BE2C (cell line): Measurements from ENCODE around the gene STRIP2. TPM values are rescaled to one million over a fixed set of nuclear protein-coding genes. Genes with fewer than 3 reads are reported as not detected.

Experiments used
- DNase-seq: peaks from one replicate; pipeline ENCODE4 v3.0.0-alpha.2; 2020
- H3K27me3 ChIP-seq: fragments of 250-450 bp; sonication (Bioruptor Pico); 2 replicates; pipeline ENCODE4 v1.5.1; 2020; ENCODE audit warnings: mild to moderate bottlenecking
- H3K36me3 ChIP-seq: fragments of 250-450 bp; sonication (Bioruptor Pico); 2 replicates; pipeline ENCODE4 v1.5.1; 2020; ENCODE audit warnings: mild to moderate bottlenecking
- H3K4me1 ChIP-seq: fragments of 250-450 bp; sonication (Bioruptor Pico); 2 replicates; pipeline ENCODE4 v1.5.1; 2020
- H3K4me3 ChIP-seq: 2 replicates; pipeline ENCODE4 v1.5.1; 2011; ENCODE audit warnings: low read depth, low read length
- H3K9me3 ChIP-seq: fragments of 250-450 bp; sonication (Bioruptor Pico); 2 replicates; pipeline ENCODE4 v1.5.1; 2020
- CTCF ChIP-seq: IDR thresholded peaks from 2 replicates; pipeline ENCODE4 v1.5.1; 2012; ENCODE audit warnings: mild to moderate bottlenecking, low read depth, low read length
- polyA plus RNA-seq: library from polyadenylated mRNA; unstranded; fragments of >200 nt; gene quantifications from one replicate; pipeline ENCODE4 v1.2.1, GENCODE V29; 2012; ENCODE audit warnings: low read depth, missing spikeins; ENCODE audit not compliant: insufficient read length, insufficient read depth

Gene STRIP2
- polyA plus RNA-seq: 1.0 TPM

- peak; percentile 14; the same call in 1 of the 2 replicates for TF ChIP-seq CTCF
- H3K36me3 ChIP-seq: no peaks in the 10 kb centered on the region
- H3K27me3 ChIP-seq: no peaks in the 10 kb centered on the region
- H3K9me3 ChIP-seq: no peaks in the 10 kb centered on the region
- peaks cover 7% of the 10 kb centered on the region for H3K4me1 ChIP-seq
- peak within 1 kb of the TSS; percentile 83 for H3K4me3 ChIP-seq
- peak; percentile 98 for DNase-seq
These were observed at the start of gene STRIP2 for GRCh38 chr7:129433847-129434674. TSS of gene STRIP2 (plus strand) at chr7:129434432. CDS start at chr7:129434473, 41 bp downstream.

- no peaks in the 10 kb centered on the region for H3K27me3 ChIP-seq
These were observed 49.1 kb upstream of the STRIP2 start for GRCh38 chr7:129385116-129385515.

GRCh38 chr7:129385598-129385997 is 48.6 kb upstream of the STRIP2 start:
- Histone ChIP-seq H3K4me3 (no peak overlapping the region), H3K4me1 (no peaks in the 10 kb centered on the region), H3K9me3 (no peaks in the 10 kb centered on the region), H3K36me3 (no peaks in the 10 kb centered on the region), H3K27me3 (no peaks in the 10 kb centered on the region)
- DNase-seq: no peak
- TF ChIP-seq CTCF: no peak

More at GRCh38 chr7:129385116-129385515, 49.1 kb upstream of the STRIP2 start:
- Histone ChIP-seq H3K4me3 (no peak overlapping the region), H3K36me3 (no peaks in the 10 kb centered on the region), H3K4me1 (no peaks in the 10 kb centered on the region), H3K9me3 (no peaks in the 10 kb centered on the region)
- no peak for TF ChIP-seq CTCF
- no peak for DNase-seq

- H3K27me3 ChIP-seq: no peaks in the 10 kb centered on the region
- no peaks in the 10 kb centered on the region for H3K9me3 ChIP-seq
- H3K36me3 ChIP-seq: no peaks in the 10 kb centered on the region
- DNase-seq: no peak
- no peak overlapping the region for H3K4me3 ChIP-seq
- H3K4me1 ChIP-seq: no peaks in the 10 kb centered on the region
- TF ChIP-seq CTCF: no peak
These were observed 47.7 kb upstream of the STRIP2 start for GRCh38 chr7:129386506-129386905.

GRCh38 chr7:129387537-129387936 is 46.7 kb upstream of the STRIP2 start:
- H3K36me3 ChIP-seq: no peaks in the 10 kb centered on the region
- no peaks in the 10 kb centered on the region for H3K9me3 ChIP-seq
- no peaks in the 10 kb centered on the region for H3K4me1 ChIP-seq
- H3K27me3 ChIP-seq: no peaks in the 10 kb centered on the region
- no peak for DNase-seq
- TF ChIP-seq CTCF: no peak
- H3K4me3 ChIP-seq: no peak overlapping the region
